Esophagus squamous epithelium (tissue), 4 donors: Measurements from ENCODE around the gene UBE2O.

Experiments used
- POLR2A ChIP-seq, 4 donors: fragments of 450-650 bp; IDR thresholded peaks; one replicate each; pipeline ENCODE4 v1.6.1; 2017; ENCODE audit warnings: antibody characterized with exemption in 4 of 4, mild to moderate bottlenecking in 4 of 4, moderate library complexity in 3 of 4
- TF ChIP-seq, protein P1 (sequence below), 6 experiments: fragments of 450-650 bp in 4 of 6; fragments of 200-600 bp in 2 of 6; sonication (generic) in 2 of 6; IDR thresholded peaks; one replicate each; pipeline ENCODE4 v1.5.1; 2016 to 2019; ENCODE audit warnings: antibody characterized with exemption in 6 of 6, mild to moderate bottlenecking in 4 of 6, moderate library complexity in 4 of 6

DNA sequence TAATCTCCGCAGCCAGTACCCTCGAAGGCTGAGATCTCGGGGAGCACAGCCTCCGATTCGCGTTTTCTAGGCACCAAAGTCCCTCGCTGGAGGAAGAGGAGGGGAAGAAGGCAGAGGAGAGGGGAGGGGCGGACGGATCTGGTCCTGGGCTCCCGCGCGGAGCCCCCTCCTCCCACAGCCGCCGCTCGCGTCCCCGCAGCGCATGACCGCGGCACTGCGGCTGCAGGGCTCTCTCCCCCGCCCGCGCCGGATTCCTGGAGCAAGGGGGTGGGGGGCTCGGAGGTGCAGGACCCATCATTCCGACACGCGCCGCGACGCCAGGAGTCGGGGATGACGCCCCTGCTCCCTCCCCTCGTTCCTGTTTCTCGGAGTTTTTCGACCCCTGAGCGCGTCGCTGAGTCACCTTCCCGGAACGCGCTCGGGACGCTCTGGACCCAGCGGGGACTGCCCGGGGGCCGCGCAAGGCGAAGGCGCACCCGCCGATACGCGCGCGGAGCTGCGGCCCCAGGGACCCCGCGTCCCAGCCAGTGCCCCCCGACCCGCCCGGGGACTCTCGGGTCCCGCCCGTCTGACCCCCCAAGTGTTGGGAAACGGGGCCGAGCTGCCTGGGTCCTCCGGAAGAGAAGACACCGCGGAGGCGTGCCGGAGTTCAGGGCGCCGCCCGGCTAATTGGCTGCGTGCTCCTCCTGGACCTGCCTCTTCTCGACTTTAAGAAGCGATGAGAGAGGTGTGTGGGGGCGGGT lies 70.0 kb downstream of the UBE2O start:
- TF ChIP-seq, protein P1, sequence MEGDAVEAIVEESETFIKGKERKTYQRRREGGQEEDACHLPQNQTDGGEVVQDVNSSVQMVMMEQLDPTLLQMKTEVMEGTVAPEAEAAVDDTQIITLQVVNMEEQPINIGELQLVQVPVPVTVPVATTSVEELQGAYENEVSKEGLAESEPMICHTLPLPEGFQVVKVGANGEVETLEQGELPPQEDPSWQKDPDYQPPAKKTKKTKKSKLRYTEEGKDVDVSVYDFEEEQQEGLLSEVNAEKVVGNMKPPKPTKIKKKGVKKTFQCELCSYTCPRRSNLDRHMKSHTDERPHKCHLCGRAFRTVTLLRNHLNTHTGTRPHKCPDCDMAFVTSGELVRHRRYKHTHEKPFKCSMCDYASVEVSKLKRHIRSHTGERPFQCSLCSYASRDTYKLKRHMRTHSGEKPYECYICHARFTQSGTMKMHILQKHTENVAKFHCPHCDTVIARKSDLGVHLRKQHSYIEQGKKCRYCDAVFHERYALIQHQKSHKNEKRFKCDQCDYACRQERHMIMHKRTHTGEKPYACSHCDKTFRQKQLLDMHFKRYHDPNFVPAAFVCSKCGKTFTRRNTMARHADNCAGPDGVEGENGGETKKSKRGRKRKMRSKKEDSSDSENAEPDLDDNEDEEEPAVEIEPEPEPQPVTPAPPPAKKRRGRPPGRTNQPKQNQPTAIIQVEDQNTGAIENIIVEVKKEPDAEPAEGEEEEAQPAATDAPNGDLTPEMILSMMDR (IDR thresholded peaks at IDR 0.05), result no peak
- no peak for TF ChIP-seq POLR2A (IDR thresholded peaks at IDR 0.05)
